Activated CD8-positive, alpha-beta memory T cell treated with anti-CD3 and anti-CD28 coated beads for 4 hours (primary cell): ENCODE results near the gene CORO7.

Experiments
- DNase-seq, 2 donors: peaks; one replicate each; pipeline ENCODE4 v3.0.0-alpha.2; 2020; ENCODE audit warnings: low read depth in 2 of 2

CORO7 gene

DNA sequence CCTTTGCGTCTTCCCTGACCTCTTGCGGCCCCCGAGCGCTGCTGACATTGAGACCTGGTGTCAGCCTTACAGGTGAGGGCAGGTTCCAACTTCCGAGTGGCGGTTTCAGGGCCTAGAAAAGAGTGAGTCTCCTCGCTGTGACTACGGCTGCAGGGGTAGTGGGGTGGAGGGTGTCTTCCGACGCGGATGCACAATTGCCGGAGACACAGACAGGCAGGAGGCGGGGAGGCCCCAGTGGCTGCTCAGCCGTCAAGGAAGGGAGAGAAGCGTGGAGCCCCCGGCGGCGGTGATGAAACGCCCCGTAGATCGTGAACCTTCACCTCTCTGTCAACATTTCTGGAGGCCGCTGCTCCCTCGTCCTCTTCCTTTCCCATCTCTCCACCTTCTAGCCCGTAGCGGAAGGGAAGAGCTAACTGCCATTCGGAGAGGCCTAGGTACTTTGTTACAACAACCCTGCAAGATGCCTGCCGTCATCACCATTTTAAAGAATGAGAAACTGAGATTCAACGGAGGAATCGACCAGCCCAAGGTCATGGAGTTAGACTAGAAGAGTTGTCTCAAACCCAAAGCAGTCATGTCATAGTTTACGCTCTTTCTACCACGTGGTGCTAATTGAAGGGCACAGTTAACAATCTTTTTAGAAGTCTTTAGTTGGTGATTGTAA lies 9.8 kb upstream of the CORO7 start:
- DNase-seq, result no peak

DNA sequence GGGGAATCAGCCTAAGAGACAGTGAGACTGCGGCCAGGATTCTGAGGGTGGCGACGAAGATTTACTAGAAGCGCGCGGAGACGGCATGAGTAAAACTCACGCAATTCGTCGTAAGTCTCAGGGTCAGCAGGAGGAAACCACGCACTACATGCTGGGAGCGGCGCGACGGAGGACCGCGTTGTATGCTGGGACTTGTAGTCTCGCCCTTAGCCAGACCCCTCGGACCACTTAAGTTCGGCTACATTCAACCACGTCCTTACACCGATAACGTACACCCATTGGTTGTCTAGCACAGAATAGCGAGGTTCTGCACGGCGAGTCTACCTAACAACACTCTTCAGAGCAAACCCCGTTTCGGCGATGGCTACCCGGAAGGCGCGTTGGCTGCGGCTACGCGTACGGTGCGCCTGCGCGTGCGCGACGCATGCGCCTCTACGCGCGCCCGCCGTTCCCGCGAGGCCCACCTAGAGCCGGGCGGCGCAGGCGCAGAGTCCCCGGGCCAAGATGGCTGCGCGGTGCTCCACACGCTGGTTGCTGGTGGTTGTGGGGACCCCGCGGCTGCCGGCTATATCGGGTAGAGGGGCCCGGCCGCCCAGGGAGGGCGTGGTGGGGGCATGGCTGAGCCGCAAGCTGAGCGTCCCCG lies 9.1 kb upstream of the CORO7 start, which contains the start of gene DNAJA3:
Gene DNAJA3 (plus strand): TSS at position 491 of the 643 bp plus-strand sequence. CDS start 14 bp downstream, at position 505.
- DNase-seq, result peak; percentile 83 to 84

DNA sequence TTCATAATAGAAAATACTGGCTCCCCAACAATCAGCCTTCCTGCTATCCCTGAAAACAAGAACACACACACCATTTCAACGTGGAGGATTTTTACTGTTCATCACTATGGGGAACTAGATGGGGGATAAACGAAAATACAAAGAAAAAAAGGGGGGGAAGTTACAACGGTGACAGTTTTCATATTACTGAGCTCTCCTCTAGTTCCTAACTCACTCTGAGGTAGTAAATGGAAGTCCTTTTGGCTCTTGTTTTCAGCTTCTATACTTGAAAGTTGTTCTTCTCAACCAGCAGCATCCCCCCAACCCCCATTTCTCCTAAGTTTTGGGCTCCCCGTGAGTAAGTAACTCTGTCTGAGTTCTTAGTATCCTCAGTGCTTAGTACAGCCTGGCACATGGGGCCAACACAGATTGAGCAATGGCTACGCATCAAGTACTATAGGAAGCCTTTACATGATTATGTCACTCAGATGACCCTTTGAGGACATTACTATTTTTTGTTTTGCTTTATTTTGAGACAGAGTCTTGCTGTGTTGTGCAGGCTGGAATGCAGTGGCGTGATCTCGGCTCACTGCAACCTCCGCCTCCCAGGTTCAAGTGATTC lies 4.2 kb upstream of the CORO7 start:
- no peak for DNase-seq

DNA sequence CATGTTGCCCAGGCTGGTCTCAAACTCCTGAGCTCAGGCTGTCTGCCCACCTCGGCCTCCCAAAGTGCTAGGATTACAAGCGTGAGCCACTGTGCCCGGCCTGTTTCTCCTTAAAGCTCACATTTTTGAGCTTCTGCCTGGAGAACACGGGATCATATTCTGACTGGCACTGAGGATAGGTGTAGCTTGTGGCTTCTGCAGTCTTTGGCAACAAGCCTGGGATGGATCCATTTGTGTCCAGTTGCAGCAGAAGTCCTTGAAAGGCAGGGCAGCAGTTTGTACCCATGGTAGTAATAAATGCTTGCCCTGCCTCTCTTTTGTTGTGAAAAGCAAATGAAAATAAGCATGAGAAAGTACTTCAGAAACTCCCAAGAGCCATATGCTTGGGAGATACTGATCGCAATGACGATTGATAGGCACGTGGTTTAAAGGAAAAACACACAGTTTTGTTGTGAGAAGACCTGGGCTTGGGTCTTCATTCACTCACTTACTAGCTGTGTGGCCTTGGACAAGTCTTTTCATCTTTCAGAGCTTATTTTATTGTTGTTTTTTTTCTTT lies 3.1 kb upstream of the CORO7 start:
- no peak for DNase-seq

DNA sequence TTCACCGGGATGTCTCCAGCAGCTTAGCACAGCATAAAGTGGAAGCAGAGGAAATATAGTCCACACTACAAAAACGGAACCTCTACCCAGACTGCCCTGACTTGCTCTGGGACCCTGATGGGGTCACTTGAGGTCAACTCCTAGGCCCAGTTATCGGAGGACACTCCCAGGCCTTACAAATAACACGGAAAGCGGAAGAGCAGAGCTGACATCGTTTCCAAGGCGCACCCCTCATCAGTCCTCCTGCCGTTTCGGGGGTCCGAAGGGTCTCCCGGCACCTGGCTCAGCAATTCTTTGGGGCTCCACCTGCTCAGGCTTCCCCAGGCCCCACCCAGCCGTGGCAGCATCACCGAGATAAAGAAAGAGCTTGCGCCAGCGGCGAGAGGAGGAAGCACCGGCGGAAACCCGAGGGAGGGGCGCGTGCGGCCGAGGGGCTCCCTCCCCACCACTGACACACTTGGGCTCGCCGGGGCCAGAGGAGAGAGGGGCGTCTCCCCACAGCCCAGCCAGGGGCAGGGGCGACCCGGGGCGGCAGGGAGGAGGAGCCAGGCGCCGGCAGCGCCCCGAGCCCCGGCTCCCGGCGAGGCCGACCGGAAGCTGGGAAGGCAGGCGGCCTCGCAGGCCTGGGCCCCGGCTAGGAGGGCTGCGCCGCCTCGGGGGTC lies 727 bp downstream of the CORO7 start:
- no peak for DNase-seq

DNA sequence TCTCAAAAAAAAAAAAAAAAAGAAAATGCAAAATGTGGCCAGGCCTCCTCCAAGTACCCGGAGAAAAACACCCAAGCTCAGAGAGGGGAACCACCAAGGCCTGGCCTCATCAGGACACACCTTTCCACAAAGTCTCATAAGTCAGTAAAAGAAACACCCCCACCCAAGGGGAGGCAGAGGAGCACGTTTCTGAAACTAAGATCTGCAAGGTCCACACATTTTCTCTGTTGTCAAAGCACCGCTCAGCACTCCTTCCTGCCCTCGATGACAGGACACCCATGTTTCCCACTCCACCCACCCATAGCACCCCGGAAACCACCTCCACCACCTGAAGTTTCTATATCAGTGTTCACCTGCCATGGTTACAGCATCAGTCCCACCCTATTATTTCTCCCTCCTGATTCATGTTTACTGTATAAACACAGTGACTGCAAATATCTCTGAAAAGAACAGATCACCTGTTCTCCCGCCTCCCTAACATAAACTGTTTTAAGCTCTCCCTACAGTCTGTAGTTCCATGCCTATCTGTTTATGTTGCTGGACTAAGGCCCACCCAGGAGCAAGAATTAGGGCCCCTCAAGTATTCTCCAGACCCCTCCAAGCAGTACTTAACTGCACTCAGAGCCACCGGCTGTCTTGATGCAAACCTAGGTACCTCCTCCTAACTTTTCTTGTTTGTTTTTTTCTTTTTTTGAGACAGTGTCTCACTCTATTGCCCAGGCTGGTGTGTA lies 2.0 kb downstream of the CORO7 start:
- peak; percentile 58 to 76 for DNase-seq

DNA sequence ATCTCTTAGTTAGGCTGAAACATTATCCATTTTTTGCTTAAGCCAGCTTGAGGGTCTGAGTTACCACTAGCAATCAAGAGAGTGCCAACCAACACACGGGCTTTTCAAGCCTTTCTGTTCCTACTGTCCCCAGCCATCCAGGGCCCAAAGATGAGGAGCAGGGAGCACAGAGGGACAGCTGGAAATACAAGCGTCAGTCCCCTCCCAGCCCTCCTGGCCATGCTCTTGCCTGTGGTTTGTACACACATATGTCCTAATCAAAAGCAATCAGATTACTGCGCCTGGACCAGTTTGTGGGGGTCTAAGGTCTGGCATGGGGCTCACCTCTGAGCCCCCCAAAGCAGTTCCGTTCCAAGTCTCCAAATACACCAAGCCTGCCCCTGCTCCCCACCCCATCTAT lies 3.5 kb downstream of the CORO7 start:
- no peak for DNase-seq

DNA sequence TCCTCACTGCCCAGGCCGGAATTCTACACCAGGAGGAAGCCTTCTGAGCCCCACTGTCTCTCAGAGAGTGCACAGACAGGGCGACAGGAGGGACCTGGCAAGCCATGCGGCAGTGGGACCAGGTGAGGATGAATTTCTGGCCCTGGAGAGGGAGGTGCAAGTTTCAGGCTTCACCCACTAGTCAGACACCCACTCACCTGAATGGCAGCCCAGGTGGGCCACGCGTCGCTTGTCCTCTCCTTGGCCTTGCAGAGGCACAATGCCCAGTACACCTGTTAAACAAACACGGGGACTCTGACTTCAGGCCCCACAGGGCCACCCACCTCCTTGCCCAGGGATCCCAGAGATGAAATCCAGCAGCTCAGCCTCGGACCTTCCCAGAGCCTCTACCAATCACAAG lies 4.2 kb downstream of the CORO7 start:
- no peak for DNase-seq

DNA sequence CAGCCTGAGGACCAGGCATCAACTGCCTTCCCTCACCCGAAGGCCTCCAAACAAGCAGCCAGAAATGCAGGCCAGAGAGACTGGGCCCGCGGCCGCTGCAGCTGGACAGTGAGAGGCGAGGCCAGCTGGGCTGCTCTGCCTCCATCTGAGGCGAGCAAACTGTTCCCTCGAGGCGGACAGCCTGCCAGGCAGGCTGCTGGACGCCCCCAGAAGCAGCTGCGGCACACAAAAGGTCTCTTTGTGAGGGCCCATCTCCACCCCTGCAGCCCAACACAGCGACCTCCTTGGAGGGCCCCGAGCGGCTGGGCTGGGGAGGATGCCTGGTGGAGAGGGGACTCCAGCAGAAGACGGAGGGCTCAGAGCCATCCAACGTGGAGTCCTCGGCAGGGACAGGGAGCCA lies 4.7 kb downstream of the CORO7 start:
- no peak for DNase-seq

DNA sequence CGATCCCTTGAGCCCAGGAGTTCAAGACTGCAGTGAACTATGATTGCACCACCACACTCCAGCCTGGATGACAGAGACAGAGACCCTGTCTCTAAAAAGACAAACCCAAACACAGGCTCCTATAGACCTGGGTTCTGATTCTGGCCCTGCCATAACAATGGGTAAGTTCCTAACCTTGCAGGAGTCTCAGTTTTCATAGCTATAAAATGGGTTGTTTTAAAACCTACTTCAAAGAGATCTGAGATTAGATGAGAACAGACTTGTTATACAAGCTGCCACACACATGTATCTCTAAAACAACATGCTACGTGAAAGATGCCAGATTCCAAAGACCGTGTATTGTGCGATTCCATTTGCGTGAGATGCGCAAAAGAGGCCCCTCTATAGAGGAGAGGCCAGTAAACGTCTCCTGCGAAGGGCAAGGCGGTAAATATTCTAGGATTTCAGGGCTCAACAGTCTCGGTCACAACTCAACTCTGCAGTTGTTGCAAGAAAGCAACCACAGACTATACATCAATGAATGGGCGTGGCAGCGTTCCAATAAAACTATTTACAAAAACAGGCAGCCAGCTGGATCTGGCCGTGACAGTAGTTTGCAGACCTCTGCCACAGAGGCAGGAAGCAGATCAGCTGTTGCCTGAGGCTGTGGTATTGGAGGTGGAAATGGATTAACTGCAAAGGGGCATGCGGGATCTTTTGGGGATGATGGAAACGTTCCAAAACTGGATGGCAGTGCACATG lies 5.9 kb downstream of the CORO7 start:
- DNase-seq, result no peak

DNA sequence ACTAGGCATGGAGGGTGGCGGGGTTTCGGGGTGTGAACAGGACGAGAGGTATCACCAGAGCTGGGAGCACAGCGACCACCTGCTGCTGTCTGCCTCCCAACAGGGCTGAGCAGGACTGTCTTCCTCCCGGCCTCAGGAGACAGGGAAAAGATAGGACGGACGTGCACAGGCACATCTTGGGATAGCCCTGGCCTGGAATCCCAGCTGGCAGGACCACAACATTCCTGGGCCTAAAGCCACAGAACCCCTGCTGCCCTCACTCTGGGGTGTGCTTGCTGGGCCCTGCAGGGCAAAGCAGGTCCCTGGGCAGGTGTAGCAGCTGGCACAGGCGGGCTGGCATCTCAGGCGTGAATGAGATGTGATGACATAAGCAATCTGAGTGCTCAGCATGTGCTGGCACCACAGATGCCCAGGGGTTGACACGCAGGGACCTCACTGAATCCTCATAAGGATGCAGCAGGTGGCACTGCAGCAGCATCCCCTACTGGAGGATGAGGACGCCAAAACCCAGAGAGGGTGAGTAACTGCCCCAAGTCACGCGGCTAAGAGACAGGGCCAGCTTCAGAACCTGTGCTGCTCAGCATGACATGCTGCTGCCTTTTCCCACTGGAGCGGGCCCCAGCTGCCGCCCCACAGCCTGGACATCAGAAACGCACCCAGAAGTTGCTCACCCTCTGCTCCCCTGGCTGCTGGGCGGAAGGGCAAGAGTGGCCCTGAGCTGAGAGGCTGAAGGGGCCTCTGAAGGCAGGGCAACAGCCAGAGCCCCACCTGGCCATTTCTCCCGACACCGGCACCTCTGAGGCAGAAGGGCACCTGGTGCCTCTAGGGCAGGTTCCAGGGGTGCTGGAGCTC lies 7.1 kb downstream of the CORO7 start:
- DNase-seq, result no peak

DNA sequence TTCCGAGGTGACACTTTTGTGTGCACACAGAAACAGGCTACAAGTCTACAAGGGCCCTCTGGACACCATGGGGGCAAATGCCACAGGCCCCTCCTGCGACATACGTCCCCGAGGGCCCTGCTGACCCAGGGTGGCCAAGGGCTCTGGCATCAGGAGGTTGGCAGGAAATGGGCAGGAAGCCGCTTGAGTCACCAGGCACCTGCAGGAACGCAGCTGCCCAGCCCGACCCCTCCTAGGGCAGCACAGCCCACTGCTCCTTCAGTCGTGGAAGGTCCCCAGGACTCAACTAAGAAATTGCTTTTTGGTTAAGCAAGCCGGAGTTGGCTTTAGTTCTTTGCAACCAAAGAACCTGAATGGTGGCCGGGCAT lies 8.1 kb downstream of the CORO7 start:
- DNase-seq, result no peak

DNA sequence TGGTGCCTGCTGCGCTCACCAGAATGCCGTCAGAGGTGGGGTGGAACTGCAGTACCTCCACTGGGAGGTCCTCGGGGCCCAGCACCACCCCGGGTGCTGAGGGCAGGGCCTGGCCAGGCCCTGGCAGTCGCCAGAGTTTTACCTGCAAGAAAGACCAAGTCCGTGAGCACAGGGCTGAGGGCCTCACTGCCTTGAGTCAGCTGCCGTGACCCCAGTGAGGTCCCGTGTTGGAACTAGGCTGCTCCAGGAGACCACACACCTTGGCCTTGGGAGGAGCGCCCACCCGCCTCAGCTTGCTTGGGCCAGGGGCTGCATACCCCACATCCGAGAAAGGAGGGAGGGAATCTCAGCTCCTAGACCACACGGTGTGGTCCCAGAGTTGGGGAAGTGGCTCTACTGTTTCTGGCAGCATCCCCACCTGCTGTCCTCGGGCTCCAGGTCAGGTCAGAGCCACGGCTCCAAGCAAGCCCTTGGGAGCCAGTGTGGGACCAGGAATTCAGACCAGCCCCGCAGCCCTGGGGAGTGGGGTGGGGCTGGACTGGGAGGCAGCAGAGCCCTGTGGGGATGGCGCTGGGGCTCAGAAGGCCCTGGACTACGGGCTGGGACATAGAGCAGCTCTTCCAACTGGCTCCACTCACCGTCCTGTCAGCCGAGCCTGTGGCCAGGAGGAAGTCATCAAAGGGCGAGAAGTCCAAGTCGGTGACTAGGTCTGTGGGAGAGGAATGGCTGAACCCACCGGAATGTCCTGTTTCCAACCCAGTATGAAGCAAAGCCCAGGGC lies 8.7 kb downstream of the CORO7 start:
- no peak for DNase-seq

DNA sequence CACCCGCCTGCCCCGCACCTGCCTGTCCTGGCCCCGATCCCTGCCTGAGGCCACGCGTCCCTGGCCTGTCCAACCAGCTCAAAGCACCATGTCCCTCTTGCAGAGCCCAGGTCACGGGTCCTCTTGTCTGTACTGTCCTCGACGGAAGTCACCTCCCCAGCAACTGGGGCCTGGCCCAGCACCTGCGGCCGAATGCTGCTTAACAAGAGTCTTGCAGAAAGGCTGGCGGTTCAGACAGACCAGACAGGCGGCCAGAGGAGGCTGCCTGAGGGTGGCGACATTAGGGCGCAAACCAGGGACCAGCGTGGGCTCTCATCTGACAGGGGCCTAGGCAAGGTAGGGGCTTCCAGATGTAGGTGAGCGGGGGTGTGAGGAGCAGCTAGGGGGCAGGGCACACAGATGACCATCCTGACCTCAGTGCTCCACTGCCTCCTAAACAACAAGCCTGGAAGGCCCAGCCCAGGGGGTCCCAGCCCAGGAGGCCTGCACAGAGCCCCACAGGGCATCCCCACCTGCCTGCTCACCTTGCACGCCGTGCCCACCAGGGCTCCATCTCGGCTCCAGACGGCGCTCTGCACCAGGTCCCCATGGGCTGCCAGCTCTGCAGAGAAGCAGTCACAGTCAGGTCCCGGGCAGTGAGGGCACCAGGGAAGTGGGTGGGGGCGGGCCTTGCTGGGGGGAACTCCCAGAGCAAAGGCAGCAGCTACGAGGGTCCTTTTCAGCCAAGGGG lies 11.3 kb downstream of the CORO7 start:
- no peak for DNase-seq

DNA sequence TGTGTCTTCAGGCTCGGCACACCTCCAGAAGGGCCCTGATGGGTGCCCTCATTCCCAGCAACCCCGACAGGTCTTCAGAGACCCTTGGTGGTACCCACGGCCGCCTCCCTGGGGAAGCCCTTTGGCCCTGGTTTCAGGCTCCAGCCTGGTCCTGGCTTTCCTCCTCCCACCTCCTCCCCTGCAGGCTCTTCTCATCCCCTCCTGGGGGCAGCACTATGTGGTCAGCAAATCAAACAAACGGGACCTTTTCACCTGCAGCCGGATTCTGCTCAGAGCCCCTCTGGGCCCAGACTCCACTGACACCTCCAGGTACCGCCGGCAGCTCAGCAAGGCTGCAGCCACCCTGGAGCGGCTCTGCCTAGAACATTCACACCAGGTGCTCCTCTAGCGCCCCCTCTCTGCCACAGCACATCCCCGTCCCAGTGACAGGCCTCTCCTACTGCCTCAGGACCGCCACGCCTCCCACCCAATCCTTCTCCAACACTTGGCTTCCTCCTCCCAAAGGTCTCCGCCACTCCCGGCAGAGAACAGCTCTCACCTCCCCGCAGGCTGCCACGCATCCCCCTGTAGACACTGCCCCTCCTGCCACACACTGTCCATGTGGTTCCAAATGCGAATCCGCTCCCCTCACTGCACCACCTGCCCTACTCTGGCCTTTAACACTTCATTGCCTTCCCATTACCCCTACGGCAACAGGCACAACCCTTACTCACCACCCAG lies 12.0 kb downstream of the CORO7 start:
- no peak for DNase-seq

DNA sequence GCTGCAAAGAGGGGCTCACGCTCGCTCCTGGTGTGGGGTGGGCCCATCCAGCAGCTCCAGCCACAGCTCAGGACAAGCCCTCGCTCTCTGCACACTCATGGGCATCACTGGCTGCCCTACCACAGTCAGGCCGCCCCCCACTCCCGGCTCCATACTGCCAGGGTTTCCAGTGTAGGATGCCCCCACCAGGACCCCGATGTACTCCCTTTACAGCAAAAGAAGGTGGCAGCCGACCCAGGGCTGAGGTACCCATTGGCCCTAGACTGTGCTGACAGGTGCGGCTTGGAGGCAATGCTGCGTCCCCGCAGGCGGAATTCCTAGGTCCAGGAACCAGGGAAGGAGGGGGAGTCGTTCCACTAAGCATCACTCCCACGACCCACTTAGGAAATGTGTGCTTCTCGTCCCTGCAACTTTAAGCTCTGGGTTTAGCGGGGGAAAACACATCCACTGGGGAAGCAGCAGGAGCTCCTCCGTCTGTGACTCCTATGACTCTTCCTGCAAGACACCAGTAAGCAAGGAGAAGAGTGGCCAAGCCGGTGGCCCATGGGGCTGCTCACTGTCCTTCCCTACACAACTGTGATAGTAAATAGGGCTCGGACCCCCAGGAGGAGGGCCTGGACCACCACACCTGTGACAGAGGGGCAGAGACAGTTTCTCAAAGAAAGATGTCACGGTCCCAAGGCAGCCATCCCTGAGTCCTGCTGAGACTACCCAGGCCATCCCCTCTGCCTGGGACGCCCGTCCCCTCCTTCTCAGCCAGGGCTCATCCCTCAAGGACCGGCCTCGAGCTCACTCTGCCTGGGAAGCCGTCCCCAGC lies 13.1 kb downstream of the CORO7 start:
- DNase-seq, result no peak
